ENCODE data around the gene CASP7.

Gene CASP7

GRCh38 chr10:113679463-113680189 is at the start of gene CASP7:
CASP7 (plus strand) TSS chr10:113679912; CDS start chr10:113697494, 17,582 bp downstream.
- no peak for TF ChIP-seq CTCF (IDR thresholded peaks at IDR 0.05; ENCODE audit: low read depth, low read length, missing control alignments)
- in situ Hi-C loops (cut with HindIII; ENCODE audit: low sequenced_read_pairs), result no loop called here
- H3K4me3 ChIP-seq (ENCODE audit: low read depth, low read length), result peak within 1 kb of the TSS; percentile 97
- peak; percentile 38 for DNase-seq (ENCODE audit: low read depth)

GRCh38 chr10:113630929-113631533 is 48.7 kb upstream of the CASP7 start:
- TF ChIP-seq CTCF (IDR thresholded peaks at IDR 0.05; ENCODE audit: low read depth, low read length, missing control alignments), result no peak
- no peak overlapping the region for H3K4me3 ChIP-seq (ENCODE audit: low read depth, low read length)
- in situ Hi-C loops (cut with HindIII; ENCODE audit: low sequenced_read_pairs), result no loop called here

GRCh38 chr10:113631684-113632367 is 47.9 kb upstream of the CASP7 start:
- in situ Hi-C loops (cut with HindIII; ENCODE audit: low sequenced_read_pairs), result no loop called here
- no peak for TF ChIP-seq CTCF (IDR thresholded peaks at IDR 0.05; ENCODE audit: low read depth, low read length, missing control alignments)
- no peak overlapping the region for H3K4me3 ChIP-seq (ENCODE audit: low read depth, low read length)
- DNase-seq (ENCODE audit: low read depth), result peak; percentile 66

More at GRCh38 chr10:113630929-113631533, 48.7 kb upstream of the CASP7 start:
- DNase-seq (ENCODE audit: low read depth), result no peak

GRCh38 chr10:113639966-113640365 is 39.7 kb upstream of the CASP7 start:
- DNase-seq (ENCODE audit: low read depth), result no peak
- no peak overlapping the region for H3K4me3 ChIP-seq (ENCODE audit: low read depth, low read length)
- in situ Hi-C loops (cut with HindIII; ENCODE audit: low sequenced_read_pairs), result no loop called here
- no peak for TF ChIP-seq CTCF (IDR thresholded peaks at IDR 0.05; ENCODE audit: low read depth, low read length, missing control alignments)

GRCh38 chr10:113641702-113642101 is 38.0 kb upstream of the CASP7 start:
- TF ChIP-seq CTCF (IDR thresholded peaks at IDR 0.05; ENCODE audit: low read depth, low read length, missing control alignments), result no peak
- no peak overlapping the region for H3K4me3 ChIP-seq (ENCODE audit: low read depth, low read length)
- in situ Hi-C loops (cut with HindIII; ENCODE audit: low sequenced_read_pairs), result no loop called here
- DNase-seq (ENCODE audit: low read depth), result no peak

GRCh38 chr10:113643183-113643582 is 36.5 kb upstream of the CASP7 start:
- in situ Hi-C loops (cut with HindIII; ENCODE audit: low sequenced_read_pairs), result no loop called here
- DNase-seq (ENCODE audit: low read depth), result no peak
- no peak overlapping the region for H3K4me3 ChIP-seq (ENCODE audit: low read depth, low read length)
- no peak for TF ChIP-seq CTCF (IDR thresholded peaks at IDR 0.05; ENCODE audit: low read depth, low read length, missing control alignments)

All from astrocyte of the cerebellum (primary cell).